Measurements from ENCODE around the gene MYO7A.

Gene MYO7A

GRCh38 chr11:77200351-77201268 is 72.6 kb downstream of the MYO7A start:
- no peak for DNase-seq (ENCODE audit: low read depth)

DNA sequence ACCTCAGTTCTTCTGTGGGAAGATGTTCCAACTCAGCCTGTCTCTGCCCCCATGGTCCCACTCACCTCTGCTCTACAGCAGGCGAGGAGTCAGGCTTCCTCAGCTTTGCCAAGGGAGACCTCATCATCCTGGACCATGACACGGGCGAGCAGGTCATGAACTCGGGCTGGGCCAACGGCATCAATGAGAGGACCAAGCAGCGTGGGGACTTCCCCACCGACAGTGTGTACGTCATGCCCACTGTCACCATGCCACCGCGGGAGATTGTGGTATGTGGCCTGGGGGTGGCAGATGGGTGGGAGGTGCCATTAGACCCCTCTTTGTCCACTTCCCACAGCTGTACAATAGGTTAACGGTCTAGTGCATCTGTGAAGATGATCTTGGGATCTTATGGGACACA is 73.3 kb downstream of the MYO7A start:
- DNase-seq (ENCODE audit: low read depth): no peak

- DNase-seq (ENCODE audit: low read depth): no peak
Measured at GRCh38 chr11:77201991-77202841, 74.2 kb downstream of the MYO7A start.

DNA sequence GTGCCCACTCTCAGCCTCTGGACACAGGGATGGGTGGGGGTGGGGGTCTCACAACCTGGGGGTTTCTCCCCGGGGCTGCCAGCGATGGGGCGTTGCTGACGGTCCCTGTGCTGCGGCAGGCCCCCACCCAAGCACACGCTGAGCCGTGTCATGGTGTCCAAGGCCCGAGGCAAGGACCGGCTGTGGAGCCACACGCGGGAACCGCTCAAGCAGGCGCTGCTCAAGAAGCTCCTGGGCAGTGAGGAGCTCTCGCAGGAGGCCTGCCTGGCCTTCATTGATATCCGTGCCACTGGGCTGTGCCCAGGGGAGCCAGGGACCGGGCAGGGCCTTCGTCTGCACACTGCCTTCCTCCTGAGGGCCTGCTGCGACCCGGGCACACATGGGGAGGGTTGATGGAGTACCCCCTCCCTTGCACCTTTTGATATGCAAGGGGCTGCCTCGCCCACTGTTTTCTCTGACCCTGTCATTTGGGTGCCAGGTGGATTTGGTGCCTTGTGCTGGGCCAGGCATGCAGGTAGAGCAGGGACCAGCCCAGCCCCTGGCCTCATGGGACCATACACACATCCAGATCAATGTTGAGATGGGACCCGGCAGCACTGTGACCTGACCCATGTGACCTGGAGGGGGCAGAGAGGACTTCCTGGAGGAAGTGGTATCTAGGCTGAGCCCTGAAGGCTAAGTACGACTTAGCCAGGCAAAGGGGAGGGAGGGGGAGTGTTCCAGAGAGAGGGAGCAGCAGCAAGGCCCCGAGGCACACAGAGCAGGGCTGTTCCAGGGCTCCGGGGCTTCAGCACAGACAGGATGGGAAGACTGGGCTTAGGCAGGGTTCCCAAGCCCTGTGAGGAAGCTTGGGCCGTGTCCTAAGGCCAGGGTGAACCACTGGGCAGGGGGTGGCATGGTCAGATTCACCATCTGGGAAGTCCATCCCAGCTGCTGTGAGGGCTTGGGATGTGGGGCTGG is 75.2 kb downstream of the MYO7A start:
- no peak for DNase-seq (ENCODE audit: low read depth)

- DNase-seq (ENCODE audit: low read depth): no peak
Measured at GRCh38 chr11:77203901-77204753, 76.1 kb downstream of the MYO7A start.

GRCh38 chr11:77204754-77205466 is 76.9 kb downstream of the MYO7A start:
- DNase-seq (ENCODE audit: low read depth): no peak

- DNase-seq (ENCODE audit: low read depth): no peak
Measured at GRCh38 chr11:77205467-77206263, 77.6 kb downstream of the MYO7A start.

DNA sequence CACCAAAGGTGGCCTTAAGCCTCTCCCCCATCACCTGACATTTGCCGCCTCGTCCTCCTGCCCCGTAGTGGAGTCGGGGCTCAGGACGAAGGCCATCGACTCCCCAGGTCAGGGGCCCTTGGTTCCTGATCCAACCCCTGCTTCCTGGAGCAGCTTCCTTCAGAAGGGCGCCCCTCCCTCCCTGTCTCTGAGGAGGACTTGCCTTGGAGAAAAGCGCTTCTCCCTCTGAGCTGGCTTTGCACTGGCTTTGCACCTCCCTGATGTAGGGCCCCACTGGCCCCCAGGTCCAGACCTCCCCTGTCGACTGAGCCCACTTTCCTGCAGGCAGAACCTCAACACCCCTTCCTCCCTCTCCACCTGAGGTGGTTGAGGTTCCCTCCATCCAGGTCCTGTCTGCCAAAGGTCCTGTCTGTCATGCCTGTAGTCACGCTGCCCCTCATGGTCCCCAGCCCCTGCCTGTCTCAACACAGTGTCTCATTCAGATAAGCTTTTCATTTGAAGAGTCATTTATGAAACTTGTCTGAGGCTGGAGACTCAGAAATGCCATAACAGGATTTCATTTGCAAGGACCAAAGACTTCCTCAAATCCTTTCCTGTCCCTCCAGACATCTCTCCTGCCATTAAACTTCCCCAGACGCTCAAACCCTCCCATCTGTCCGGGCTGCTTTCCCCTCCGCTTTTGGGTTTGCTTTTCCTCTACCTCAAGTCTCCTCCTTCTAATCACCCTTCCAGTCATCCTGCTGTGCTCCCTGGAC is 78.4 kb downstream of the MYO7A start:
- DNase-seq (ENCODE audit: low read depth): no peak

GRCh38 chr11:77207019-77207485 is 79.0 kb downstream of the MYO7A start:
- no peak for DNase-seq (ENCODE audit: low read depth)

DNA sequence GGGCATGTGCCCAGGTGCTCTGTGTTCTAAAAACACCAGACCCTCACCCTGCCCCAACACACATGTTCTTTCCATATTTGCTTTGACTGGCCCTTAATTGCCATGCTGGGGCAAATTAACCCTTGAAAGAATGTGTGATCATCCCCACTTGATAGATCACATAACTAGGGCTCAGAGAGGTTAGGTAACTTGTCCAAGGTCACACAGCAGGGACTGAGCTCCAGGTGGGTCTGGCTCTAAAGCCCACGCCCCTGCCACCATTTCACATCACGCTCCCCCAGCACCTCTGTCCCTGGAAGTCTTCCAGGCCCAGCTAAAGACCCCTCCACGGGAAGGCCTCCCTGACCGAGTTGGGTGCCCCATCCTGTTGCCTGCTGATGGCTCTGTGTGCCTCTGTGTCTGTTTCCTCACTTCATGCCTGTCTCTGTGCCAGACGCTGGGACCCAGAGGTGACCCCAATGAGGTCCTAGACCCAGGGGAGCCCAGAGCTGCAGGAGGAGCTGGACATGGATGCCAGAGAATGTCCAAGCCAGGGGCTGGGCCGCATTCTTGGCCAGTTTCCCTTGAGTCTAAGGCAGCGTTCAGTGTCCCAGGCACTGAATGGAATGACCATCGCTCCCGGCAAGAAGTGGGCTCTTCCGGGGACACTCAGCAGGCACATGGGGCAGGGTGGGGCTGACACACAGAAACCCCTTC is 79.7 kb downstream of the MYO7A start:
- DNase-seq (ENCODE audit: low read depth): no peak

DNA sequence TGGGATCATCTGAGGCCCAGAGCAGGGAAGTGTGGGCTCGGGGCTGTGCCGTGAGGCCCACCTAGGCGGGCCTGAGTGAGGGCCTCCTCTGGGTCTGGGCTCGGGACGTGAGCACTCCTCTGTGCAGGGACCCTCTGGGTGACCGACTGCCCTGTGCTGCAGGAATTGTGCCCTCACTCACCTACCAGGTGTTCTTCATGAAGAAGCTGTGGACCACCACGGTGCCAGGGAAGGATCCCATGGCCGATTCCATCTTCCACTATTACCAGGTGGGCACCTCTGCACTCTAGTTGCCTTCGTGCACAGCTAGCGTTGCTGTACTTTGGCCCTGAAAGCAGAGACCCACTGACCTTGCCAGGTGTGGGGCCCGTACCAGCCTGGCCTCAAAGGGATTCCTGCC is 80.5 kb downstream of the MYO7A start:
- no peak for DNase-seq (ENCODE audit: low read depth)

GRCh38 chr11:77209663-77210062 is 81.6 kb downstream of the MYO7A start:
- no peak for DNase-seq (ENCODE audit: low read depth)

DNA sequence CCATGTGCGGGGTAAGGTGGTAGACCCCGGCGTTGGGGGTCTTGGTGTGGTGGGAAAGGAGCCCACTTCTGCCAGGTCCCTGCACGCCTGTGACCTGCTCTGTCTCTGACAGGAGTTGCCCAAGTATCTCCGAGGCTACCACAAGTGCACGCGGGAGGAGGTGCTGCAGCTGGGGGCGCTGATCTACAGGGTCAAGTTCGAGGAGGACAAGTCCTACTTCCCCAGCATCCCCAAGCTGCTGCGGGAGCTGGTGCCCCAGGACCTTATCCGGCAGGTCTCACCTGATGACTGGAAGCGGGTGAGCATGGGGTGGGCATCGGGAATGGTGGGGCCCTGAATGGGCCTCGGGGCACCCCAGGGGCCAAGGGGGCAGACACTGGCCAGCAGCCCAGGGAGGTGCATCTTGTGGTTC is 83.0 kb downstream of the MYO7A start:
- DNase-seq (ENCODE audit: low read depth): no peak

GRCh38 chr11:77211594-77212251 is 83.7 kb downstream of the MYO7A start:
- no peak for DNase-seq (ENCODE audit: low read depth)

- DNase-seq (ENCODE audit: low read depth): no peak
Measured at GRCh38 chr11:77212314-77213007, 84.4 kb downstream of the MYO7A start.

DNA sequence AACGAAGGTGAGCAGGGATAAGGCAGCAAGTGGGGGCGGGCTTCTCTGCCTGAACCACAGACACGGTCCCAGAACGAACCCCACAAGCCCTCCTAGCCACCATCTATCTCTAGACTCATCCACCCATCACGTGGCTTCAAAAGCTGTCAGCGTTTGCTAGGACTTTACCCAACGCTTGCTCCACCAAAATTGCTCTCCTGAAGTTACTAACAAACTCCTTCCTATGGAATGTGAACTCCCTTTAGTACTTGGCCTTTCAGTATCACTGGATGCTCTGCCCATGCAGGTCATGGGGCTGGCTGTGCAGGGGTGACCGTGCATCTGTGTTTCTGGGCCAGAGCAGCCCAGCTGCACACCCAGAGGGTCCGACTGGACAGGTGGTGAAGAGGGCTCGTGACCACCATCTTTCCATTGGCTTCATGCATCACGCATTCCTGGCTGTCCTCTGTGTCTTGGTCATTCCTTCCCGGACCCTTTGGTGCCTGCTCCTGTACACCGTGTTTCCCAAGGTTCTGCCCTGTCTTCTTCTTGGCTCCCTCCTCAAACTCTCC is 85.1 kb downstream of the MYO7A start:
- DNase-seq (ENCODE audit: low read depth): no peak
